ENCODE results near the gene DGKA. TPM values are rescaled to one million over a fixed set of nuclear protein-coding genes. Genes with fewer than 3 reads are reported as not detected.

DGKA gene
- total and polyA plus RNA-seq, 2 of the 13 experiments (the other 11 are each of a cell fraction or from before 2014, with no cell fraction given) = 2.4 to 5.4 TPM

- Histone ChIP-seq H3K79me2 (ENCODE audit: insufficient read depth, low read length) (no peaks in the 10 kb centered on the region), H3K27ac (ENCODE audit: extremely low read length, insufficient read depth, low read length) (no peak overlapping the region), H3K9me3 (ENCODE audit: low read length) (no peaks in the 10 kb centered on the region), H4K20me1 (ENCODE audit: insufficient read depth, low read length) (no peaks in the 10 kb centered on the region), H2AFZ (ENCODE audit: low read length) (peak overlapping the region; percentile 43), H3K9ac (ENCODE audit: insufficient read depth, low read depth, low read length) (no peak overlapping the region; the same call in 1 of the 2 replicates), H3K36me3 (replicated peaks in 1 of 2; ENCODE audit: control insufficient read depth in 1 of 2, insufficient read depth in 2 of 2, low read length in 2 of 2) (no peaks in the 10 kb centered on the region), H3K27me3 (ENCODE audit: control insufficient read depth in 1 of 2, insufficient read depth in 2 of 2, low read length in 2 of 2) (no peaks in the 10 kb centered on the region), H3K4me1 (ENCODE audit: insufficient read depth, low read length) (peaks cover 11% of the 10 kb centered on the region), H3K4me2 (ENCODE audit: low read depth, low read length) (peak overlapping the region; percentile 68), H3K4me3 (replicated peaks in 1 of 3; ENCODE audit: insufficient read depth in 1 of 3, low read depth in 2 of 3, low read length in 3 of 3) (peak overlapping the region in 1 of 3 experiments; percentile 45; a peak in 2 of 6 replicates)
- FAIRE-seq (peak; percentile 85), DNase-seq (ENCODE audit: low spot score) (peak; percentile 69), ATAC-seq (peak; percentile 97)
- BruUV-seq (replicated peaks) = no TSS peak
- 21% methylated on average over 13 of the region's 18 CpGs for WGBS (ENCODE audit: low lambda C conversion rate)
- intact Hi-C loops (cut with micrococcal nuclease; ENCODE audit: unreplicated experiment) (no loop called here), in situ Hi-C loops (cut with HindIII; ENCODE audit: extremely low pct_ligation_motif_present, low pct_unique_long_range_greater_than_20kb) (no loop called here)
- ChIA-PET POLR2A (interaction anchor here (1.0 to 2.0 kb wide), 5 partner anchors 13 to 122 kb away, joined by 3 to 12 read pairs (median 6); partner anchors contain the start of genes DNAJC14, ORMDL2, PYM1 and RAB5B), CTCF (ENCODE audit: low intra/inter-chr PET ratio, low total read pairs) (interaction anchor here (1.3 to 1.5 kb wide), 3 partner anchors 9 to 202 kb away, joined by 5 to 15 read pairs (median 8); partner anchors contain the start of genes DGKA and PYM1)
- TF ChIP-seq HOXA5 (CRISPR knock-in tag; IDR thresholded peaks at IDR 0.05) = 0 out of 2 replicates have a peak, but pooled peaks have one; percentile 40
- TF ChIP-seq FOXK2 (IDR thresholded peaks at IDR 0.05) = no peak
- no peak for TF ChIP-seq SIX1 (CRISPR knock-in tag; IDR thresholded peaks at IDR 0.05; ENCODE audit: borderline replicate concordance)
- no peak for TF ChIP-seq HCFC1 (IDR thresholded peaks at IDR 0.05; ENCODE audit: low read depth, low read length)
- TF ChIP-seq FOXA3 (CRISPR knock-in tag; IDR thresholded peaks at IDR 0.05) = 0 out of 2 replicates have a peak, but pooled peaks have one; percentile 11
- 0 out of 2 replicates have a peak, but pooled peaks have one; percentile 65 for TF ChIP-seq FUBP1 (CRISPR knock-in tag; IDR thresholded peaks at IDR 0.05; ENCODE audit: borderline replicate concordance)
- no peak for TF ChIP-seq CSRNP2 (CRISPR knock-in tag; conservative IDR thresholded peaks at IDR 0.05; ENCODE audit: low read depth)
- no peak for TF ChIP-seq GTF3A (CRISPR knock-in tag; conservative IDR thresholded peaks at IDR 0.05)
- 0 out of 2 replicates have a peak, but pooled peaks have one; percentile 17 for TF ChIP-seq THRA (CRISPR knock-in tag; IDR thresholded peaks at IDR 0.05; ENCODE audit: borderline replicate concordance)
- no peak for TF ChIP-seq HOXA7 (CRISPR knock-in tag; IDR thresholded peaks at IDR 0.05)
- no peak for TF ChIP-seq GATA4 (IDR thresholded peaks at IDR 0.05; ENCODE audit: borderline replicate concordance, low read depth)
- no peak for TF ChIP-seq ZNF546 (CRISPR knock-in tag; conservative IDR thresholded peaks at IDR 0.05)
- no peak for TF ChIP-seq LRRFIP1 (CRISPR knock-in tag; conservative IDR thresholded peaks at IDR 0.05)
- no peak for TF ChIP-seq E2F2 (CRISPR knock-in tag; IDR thresholded peaks at IDR 0.05; ENCODE audit: borderline replicate concordance)
- peak; percentile 67 for TF ChIP-seq KDM5B (CRISPR knock-in tag; IDR thresholded peaks at IDR 0.05; ENCODE audit: borderline replicate concordance)
These were observed 9.2 kb downstream of the DGKA start for GRCh38 chr12:55940065-55940732.
